K562 (cell line): ENCODE data around the gene ANKRD65. TPM values are rescaled to one million over a fixed set of nuclear protein-coding genes. Genes with fewer than 3 reads are reported as not detected.

Source experiments
- ATAC-seq: fragments of 200-7000 bp; cut with Tn5 transposase; 3 replicates; pipeline ENCODE4 v1.9.1; 2020; ENCODE audit warnings: moderate library complexity
- BruUV-seq: library from RNA; stranded (reverse); fragments of 400-500 nt; replicated peaks from 2 replicates; lab custom pipeline; 2021; lab: Mats Ljungman, UMichigan
- CTCF ChIA-PET: fragments of 300-600 bp; formaldehyde crosslinking; extraction: SDS; loops from one replicate; lab custom pipeline; 2021; ENCODE audit warnings: low intra/inter-chr PET ratio; lab: Yijun Ruan, JAX
- POLR2A ChIA-PET: fragments of 300-600, 350-650 bp; sonication (Branson Sonifier 250); formaldehyde crosslinking; extraction: SDS; loops from one replicate; lab custom pipeline; 2021; ENCODE audit warnings: antibody characterized with exemption, inconsistent platforms; lab: Yijun Ruan, JAX
- DNase-seq, 4 experiments: peaks; one replicate each; pipeline versions ENCODE4 v3.0.0 to v3.0.0-alpha.2; 2011 to 2018; ENCODE audit warnings: low spot score in 3 of 4, mixed read lengths in 3 of 4; ENCODE audit errors: extremely low read depth in 1 of 4
- FAIRE-seq: peaks from 2 replicates; lab custom pipeline; 2011; peaks lifted over from hg19 to GRCh38; lab: Jason Lieb, UNC
- H2AFZ ChIP-seq: 2 replicates; pipeline ENCODE4 v1.6.0; 2011; ENCODE audit warnings: low read depth, low read length, control low read depth, inconsistent platforms
- H3K27ac ChIP-seq: fragments of 200-600 bp; 3 replicates; pipeline ENCODE4 v1.8.0; 2011; ENCODE audit warnings: low read depth, mild to moderate bottlenecking, control low read depth, inconsistent platforms, low read length, moderate library complexity, mixed read lengths; ENCODE audit errors: extremely low read depth
- H3K27me3 ChIP-seq, 2 experiments: fragments of 300-600 bp in 1 of 2; 2 replicates in 1 of 2; 3 replicates in 1 of 2; pipeline versions ENCODE4 v1.6.0 to v1.8.0; 2011; ENCODE audit warnings: inconsistent platforms in 2 of 2, low read length in 2 of 2, mild to moderate bottlenecking in 1 of 2, mixed read lengths in 1 of 2, moderate library complexity in 1 of 2; ENCODE audit not compliant: control insufficient read depth in 2 of 2, insufficient read depth in 2 of 2
- H3K36me3 ChIP-seq: fragments of 300-600 bp; 3 replicates; pipeline ENCODE4 v1.8.0; 2011; ENCODE audit warnings: mild to moderate bottlenecking, low read length, inconsistent platforms; ENCODE audit not compliant: control insufficient read depth, insufficient read depth
- H3K4me1 ChIP-seq, 2 experiments: fragments of 200-600 bp in 1 of 2; replicated peaks in 1 of 2; 2 replicates in 1 of 2; 3 replicates in 1 of 2; pipeline versions ENCODE4 v1.5.1 to v1.8.0; 2011; ENCODE audit warnings: inconsistent platforms in 2 of 2, low read length in 2 of 2, mild to moderate bottlenecking in 1 of 2, mixed read lengths in 1 of 2, moderate library complexity in 1 of 2; ENCODE audit not compliant: control insufficient read depth in 2 of 2, insufficient read depth in 2 of 2
- H3K4me2 ChIP-seq: 2 replicates; pipeline ENCODE4 v1.6.1; 2011; ENCODE audit warnings: low read length, control low read depth, inconsistent platforms, mixed read lengths; ENCODE audit not compliant: insufficient read depth
- H3K4me3 ChIP-seq: fragments of 200-600 bp; sonication (generic), shearing (Covaris generic); 2 replicates; pipeline ENCODE4 v1.5.1; 2016; ENCODE audit warnings: control low read depth, inconsistent platforms
- H3K79me2 ChIP-seq: fragments of 200-600 bp; 3 replicates; pipeline ENCODE4 v1.8.0; 2011; ENCODE audit warnings: low read length, inconsistent platforms; ENCODE audit not compliant: control insufficient read depth, insufficient read depth
- H3K9ac ChIP-seq, 2 experiments: 2 replicates each; pipeline versions ENCODE4 v1.6.0 to v1.6.1; 2011; ENCODE audit warnings: low read depth in 2 of 2, low read length in 2 of 2, control low read depth in 1 of 2, inconsistent platforms in 1 of 2, mild to moderate bottlenecking in 1 of 2, mixed read lengths in 1 of 2; ENCODE audit not compliant: insufficient read depth in 1 of 2
- H3K9me1 ChIP-seq: one replicate; pipeline ENCODE4 v1.6.0; 2011; ENCODE audit warnings: inconsistent platforms, mild to moderate bottlenecking, low read length, moderate library complexity; ENCODE audit not compliant: control insufficient read depth, insufficient read depth
- H3K9me3 ChIP-seq: replicated peaks from 2 replicates; pipeline ENCODE4 v1.5.1; 2011; ENCODE audit warnings: low read depth, low read length, inconsistent platforms; ENCODE audit not compliant: control insufficient read depth, insufficient read depth
- H4K20me1 ChIP-seq: replicated peaks from 2 replicates; pipeline ENCODE4 v1.6.1; 2011; ENCODE audit warnings: low read length, inconsistent platforms, mixed read lengths; ENCODE audit not compliant: control insufficient read depth, insufficient read depth
- CHD4 ChIP-seq: fragments of 200-600 bp; sonication (generic); IDR thresholded peaks from 3 replicates; pipeline ENCODE4 v1.6.1; 2012; ENCODE audit warnings: low read depth, mild to moderate bottlenecking, mixed read lengths, low read length, inconsistent platforms; ENCODE audit not compliant: insufficient read depth, insufficient replicate concordance, poor library complexity, severe bottlenecking
- EGR1 ChIP-seq: fragments of 450-650 bp; conservative IDR thresholded peaks from 2 replicates; pipeline ENCODE4 v1.6.1; 2017; ENCODE audit warnings: mild to moderate bottlenecking
- KAT2B ChIP-seq: IDR thresholded peaks from one replicate; pipeline ENCODE4 v1.6.1; 2012; ENCODE audit warnings: low read depth, mild to moderate bottlenecking, control low read depth, inconsistent platforms, low read length, moderate library complexity
- NR2C1 ChIP-seq, 2 experiments: fragments of 450-650 bp; IDR thresholded peaks; 2 replicates each; pipeline ENCODE4 v1.6.1; 2017; ENCODE audit warnings: mild to moderate bottlenecking in 2 of 2, antibody characterized with exemption in 1 of 2, inconsistent platforms in 1 of 2, missing compliant biosample characterization in 1 of 2, missing genetic modification characterization in 1 of 2
- PCBP2 ChIP-seq: fragments of 200-400 bp; formaldehyde crosslinking; IDR thresholded peaks from 2 replicates; pipeline ENCODE4 v1.6.1; 2018; ENCODE audit warnings: low read length, low read depth, mild to moderate bottlenecking, moderate library complexity; ENCODE audit not compliant: poor library complexity, severe bottlenecking
- RCOR1 ChIP-seq, 2 experiments: IDR thresholded peaks; 2 replicates each; pipeline ENCODE4 v1.6.1; 2012; ENCODE audit warnings: low read depth in 2 of 2, low read length in 2 of 2, borderline replicate concordance in 1 of 2, improper control_type of control experiment in 1 of 2
- STAG1 ChIP-seq: sonication (generic); formaldehyde crosslinking; IDR thresholded peaks from 2 replicates; pipeline ENCODE4 v1.5.0; 2020; ENCODE audit warnings: missing genetic modification reagents, borderline replicate concordance
- THAP7 ChIP-seq: fragments of 250-450 bp; sonication (Bioruptor Pico); IDR thresholded peaks from 2 replicates; pipeline ENCODE4 v1.5.0; 2021
- ZNF395 ChIP-seq: fragments of 200-800 bp; sonication (Bioruptor generic); IDR thresholded peaks from 2 replicates; pipeline ENCODE4 v1.6.1; 2017; ENCODE audit warnings: missing genetic modification characterization, missing compliant biosample characterization
- ZNF830 ChIP-seq: fragments of 250-450 bp; sonication (Bioruptor Pico); IDR thresholded peaks from 2 replicates; pipeline ENCODE4 v1.5.0; 2021; ENCODE audit warnings: mild to moderate bottlenecking
- WGBS: fragments of 100-300 bp; shearing (Covaris generic); methylation state at CpG from one replicate; pipeline ENCODE4 v1.1.6; 2016; ENCODE audit warnings: low coverage, mixed read lengths; ENCODE audit not compliant: insufficient coverage; ENCODE audit errors: missing lambda C conversion rate; 5-methylcytosine and 5-hydroxymethylcytosine counted together
- in situ Hi-C: fragments of 300-500 bp; cut with MboI; formaldehyde crosslinking; loops from 4 replicates; pipeline ENCODE4 v1.15.0; 2018; ENCODE audit warnings: inconsistent platforms, mixed read lengths
- intact Hi-C: fragments of 100-400 bp; cut with micrococcal nuclease; formaldehyde crosslinking; loops from 2 replicates; pipeline ENCODE4 v1.14.2; 2022
- polyA plus RNA-seq, 8 experiments: library from polyadenylated mRNA; depleted of rRNA in 4 of 8; stranded (reverse) in 5 of 8; unstranded in 3 of 8; fragments of >200 nt; fragmentation: Nextera tagmentation in 2 of 8; fragmentation: Illumina TruSeq in 1 of 8; extraction: Ambion mirVana in 2 of 8; extraction: Trizol in 1 of 8; gene quantifications; 2 replicates each; pipeline versions ENCODE4 v1.2.1 to v1.2.3, GENCODE V29; 2011 to 2014; ENCODE audit warnings: inconsistent platforms in 1 of 8, missing spikeins in 1 of 8
- total RNA-seq, 7 experiments: library from RNA; depleted of rRNA in 6 of 7; stranded (reverse); fragments of >200 nt in 6 of 7; fragmentation: Illumina TruSeq in 2 of 7; extraction: Trizol in 2 of 7; gene quantifications; 2 replicates each; pipeline versions ENCODE4 v1.2.1 to v1.2.3, GENCODE V29; 2011 to 2021; ENCODE audit warnings: low replicate concordance in 1 of 7

ANKRD65 gene
- total and polyA plus RNA-seq, 9 of the 15 experiments (the other 6 are each of a cell fraction or from before 2014, with no cell fraction given) = not detected

GRCh38 chr1:1425753-1426495 lies 4.8 kb upstream of the ANKRD65 start:
- FAIRE-seq (no peak), DNase-seq (peak in 1 of 4 experiments; percentile 66), ATAC-seq (peak; percentile 47)
- POLR2A ChIA-PET = interaction anchor here (0.6 to 1.8 kb wide), 2 partner anchors 17 to 18 kb away, joined by 4 read pairs; no protein-coding TSS in a partner anchor
- in situ Hi-C loops = no loop called here
- Histone ChIP-seq H3K9ac (peak overlapping the region in 1 of 2 experiments; percentile 74; a peak in 2 of 4 replicates), H3K9me1 (no peaks in the 10 kb centered on the region), H3K4me2 (no peak overlapping the region), H3K36me3 (no peaks in the 10 kb centered on the region), H2AFZ (no peak overlapping the region), H3K27ac (no peak overlapping the region), H4K20me1 (no peaks in the 10 kb centered on the region), H3K4me1 (peaks cover 4 to 52% of the 10 kb centered on the region in 2 experiments), H3K9me3 (no peaks in the 10 kb centered on the region), H3K79me2 (no peaks in the 10 kb centered on the region), H3K4me3 (no peak overlapping the region), H3K27me3 (no peaks in the 10 kb centered on the region)
- TF ChIP-seq NR2C1 (IDR thresholded peaks at IDR 0.05) (peak; percentile 31; the same call in 1 of the 2 replicates), NR2C1 (tag; IDR thresholded peaks at IDR 0.05) (peak; percentile 36; the same call in 1 of the 2 replicates), CHD4 (no peak)
- BruUV-seq = no TSS peak
- CTCF ChIA-PET = no interaction called here
- intact Hi-C loops = no loop called here
- WGBS = 64% methylated on average over 29 of the region's 33 CpGs

GRCh38 chr1:1425426-1425752 lies 4.3 kb upstream of the ANKRD65 start:
- Histone ChIP-seq H2AFZ (no peak overlapping the region), H3K4me2 (no peak overlapping the region), H3K9ac (no peak overlapping the region; a peak in 1 of 4 replicates), H3K27ac (no peak overlapping the region), H3K4me1 (peaks cover 3 to 50% of the 10 kb centered on the region in 2 experiments), H3K79me2 (no peaks in the 10 kb centered on the region), H3K27me3 (no peaks in the 10 kb centered on the region), H4K20me1 (no peaks in the 10 kb centered on the region), H3K9me1 (no peaks in the 10 kb centered on the region), H3K9me3 (no peaks in the 10 kb centered on the region), H3K36me3 (no peaks in the 10 kb centered on the region), H3K4me3 (no peak overlapping the region)
- POLR2A ChIA-PET = interaction anchor here (1.0 to 1.8 kb wide), 2 partner anchors 10 to 17 kb away, joined by 4 read pairs; no protein-coding TSS in a partner anchor
- 75% methylated on average over 9 of the region's 12 CpGs for WGBS
- intact Hi-C loops = no loop called here
- no peak for FAIRE-seq
- no peak for ATAC-seq
- DNase-seq = peak in 1 of 4 experiments; percentile 74
- CTCF ChIA-PET = no interaction called here
- in situ Hi-C loops = no loop called here
- no TSS peak for BruUV-seq
- TF ChIP-seq EGR1 = no peak
- TF ChIP-seq PCBP2 = no peak
- no peak for TF ChIP-seq ZNF830 (CRISPR knock-in tag)
- TF ChIP-seq RCOR1 (IDR thresholded peaks at IDR 0.05; ENCODE audit: borderline replicate concordance in 1 of 2, low read depth in 2 of 2, low read length in 2 of 2) = no peak
- no peak for TF ChIP-seq THAP7
- no peak for TF ChIP-seq KAT2B
- TF ChIP-seq ZNF395 (CRISPR knock-in tag) = no peak
- TF ChIP-seq STAG1 = no peak
